Panc1 (cell line): ENCODE results near the gene MLLT3. TPM values are rescaled to one million over a fixed set of nuclear protein-coding genes. Genes with fewer than 3 reads are reported as not detected.

Source experiments
- ATAC-seq: fragments of 200-7000 bp; cut with Tn5 transposase; 2 replicates; pipeline ENCODE4 v1.9.1; 2020; ENCODE audit warnings: mild to moderate bottlenecking, moderate library complexity
- BruUV-seq: library from RNA; stranded (reverse); fragments of 400-500 nt; replicated peaks from 2 replicates; lab custom pipeline; 2021; lab: Mats Ljungman, UMichigan
- CTCF ChIA-PET: fragments of 300-600 bp; sonication (Branson Sonifier 250); formaldehyde crosslinking; loops from one replicate; lab custom pipeline; 2022; ENCODE audit warnings: antibody characterized with exemption; lab: Charles Lee
- POLR2A ChIA-PET: fragments of 300-600 bp; sonication (Branson Sonifier 250); formaldehyde crosslinking; loops from one replicate; lab custom pipeline; 2022; ENCODE audit warnings: antibody characterized with exemption; lab: Charles Lee
- DNase-seq: peaks from one replicate; pipeline ENCODE4 v3.0.0-alpha.2; 2010; ENCODE audit warnings: low read depth, low spot score
- H3K27ac ChIP-seq: 2 replicates; pipeline ENCODE4 v1.5.1; 2011; ENCODE audit warnings: mild to moderate bottlenecking, low read length, inconsistent platforms
- H3K27me3 ChIP-seq: fragments of 200-500 bp; sonication (Bioruptor generic); 2 replicates; pipeline ENCODE4 v1.6.0; 2014; ENCODE audit warnings: low read length, inconsistent platforms; ENCODE audit not compliant: control insufficient read depth, insufficient read depth
- H3K36me3 ChIP-seq: fragments of 200-500 bp; sonication (Bioruptor generic); 2 replicates; pipeline ENCODE4 v1.5.1; 2014; ENCODE audit warnings: inconsistent platforms, mild to moderate bottlenecking, low read length, moderate library complexity; ENCODE audit not compliant: control insufficient read depth, insufficient read depth
- H3K4me1 ChIP-seq: 2 replicates; pipeline ENCODE4 v1.5.1; 2011; ENCODE audit warnings: inconsistent platforms, mild to moderate bottlenecking, low read length, moderate library complexity; ENCODE audit not compliant: control insufficient read depth, insufficient read depth
- H3K4me3 ChIP-seq, 2 experiments: 2 replicates each; pipeline ENCODE4 v1.5.1; 2011 to 2012; ENCODE audit warnings: low read depth in 2 of 2, low read length in 2 of 2, mild to moderate bottlenecking in 2 of 2, inconsistent platforms in 1 of 2, moderate library complexity in 1 of 2
- H3K9me3 ChIP-seq: fragments of 200-500 bp; sonication (Bioruptor generic); 2 replicates; pipeline ENCODE4 v1.5.1; 2014; ENCODE audit warnings: low read depth, mild to moderate bottlenecking, inconsistent platforms, low read length, moderate library complexity; ENCODE audit not compliant: control insufficient read depth, insufficient read depth
- POLR2AphosphoS5 ChIP-seq: IDR thresholded peaks from 2 replicates; pipeline ENCODE4 v1.6.1; 2012; ENCODE audit warnings: mild to moderate bottlenecking, low read depth, low read length, moderate library complexity
- SIN3A ChIP-seq: IDR thresholded peaks from 2 replicates; pipeline ENCODE4 v1.6.1; 2012; ENCODE audit warnings: low read depth, mild to moderate bottlenecking, low read length, moderate library complexity, borderline replicate concordance; ENCODE audit not compliant: insufficient read depth
- TCF7L2 ChIP-seq: IDR thresholded peaks from 2 replicates; pipeline ENCODE4 v1.6.1; 2011; ENCODE audit warnings: mild to moderate bottlenecking, low read depth, low read length, inconsistent platforms
- in situ Hi-C: cut with HindIII; loops from 2 replicates; pipeline ENCODE4 v1.10.0; 2016; ENCODE audit warnings: low sequenced_read_pairs, low pct_unique_long_range_greater_than_20kb
- intact Hi-C: fragments of 100-400 bp; cut with micrococcal nuclease; formaldehyde crosslinking; loops from one replicate; pipeline ENCODE4 v1.10.0; 2022; ENCODE audit not compliant: unreplicated experiment
- total RNA-seq: library from RNA; stranded (reverse); gene quantifications from one replicate; pipeline ENCODE4 v1.2.1, GENCODE V29; 2021; ENCODE audit not compliant: unreplicated experiment
- TF ChIP-seq, protein P1 (sequence below), 2 experiments: IDR thresholded peaks; 2 replicates each; pipeline ENCODE4 v1.6.1; 2011 to 2012; ENCODE audit warnings: low read depth in 2 of 2, control low read depth in 1 of 2, low read length in 1 of 2, mild to moderate bottlenecking in 1 of 2, moderate library complexity in 1 of 2; ENCODE audit not compliant: insufficient read depth in 1 of 2
- TF ChIP-seq, protein P2 (sequence below): fragments of 450-650 bp; IDR thresholded peaks from 2 replicates; pipeline ENCODE4 v1.5.1; 2017; ENCODE audit warnings: mild to moderate bottlenecking

The MLLT3 gene
- total RNA-seq, 1 experiment from 2014 or later, result 0.49 TPM

DNA sequence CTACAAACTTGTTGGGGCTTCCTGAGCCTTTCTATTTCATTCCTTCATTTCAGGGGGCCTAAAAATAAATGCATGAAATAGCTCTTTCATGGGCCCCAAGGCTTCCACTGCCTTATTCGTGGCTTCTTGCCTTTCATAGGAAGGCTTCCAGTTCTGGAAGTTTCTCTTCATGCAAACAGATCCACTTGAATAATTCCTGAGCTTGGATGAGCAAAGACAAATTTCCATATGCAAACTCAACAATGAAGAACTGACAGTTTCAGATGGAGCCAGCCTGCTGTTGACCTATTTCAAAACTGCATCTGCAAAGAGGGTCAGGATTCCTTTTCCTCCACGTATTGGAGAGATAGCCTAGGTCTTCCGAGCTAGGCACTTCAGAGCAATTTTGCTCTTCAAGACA is 142.1 kb downstream of the MLLT3 start:
- H3K4me3 ChIP-seq, result no peak overlapping the region
- no peak for ATAC-seq
- no peak overlapping the region for H3K27ac ChIP-seq
- TF ChIP-seq TCF7L2 (no peak), SIN3A (no peak), POLR2AphosphoS5 (no peak)
- TF ChIP-seq, protein P1, sequence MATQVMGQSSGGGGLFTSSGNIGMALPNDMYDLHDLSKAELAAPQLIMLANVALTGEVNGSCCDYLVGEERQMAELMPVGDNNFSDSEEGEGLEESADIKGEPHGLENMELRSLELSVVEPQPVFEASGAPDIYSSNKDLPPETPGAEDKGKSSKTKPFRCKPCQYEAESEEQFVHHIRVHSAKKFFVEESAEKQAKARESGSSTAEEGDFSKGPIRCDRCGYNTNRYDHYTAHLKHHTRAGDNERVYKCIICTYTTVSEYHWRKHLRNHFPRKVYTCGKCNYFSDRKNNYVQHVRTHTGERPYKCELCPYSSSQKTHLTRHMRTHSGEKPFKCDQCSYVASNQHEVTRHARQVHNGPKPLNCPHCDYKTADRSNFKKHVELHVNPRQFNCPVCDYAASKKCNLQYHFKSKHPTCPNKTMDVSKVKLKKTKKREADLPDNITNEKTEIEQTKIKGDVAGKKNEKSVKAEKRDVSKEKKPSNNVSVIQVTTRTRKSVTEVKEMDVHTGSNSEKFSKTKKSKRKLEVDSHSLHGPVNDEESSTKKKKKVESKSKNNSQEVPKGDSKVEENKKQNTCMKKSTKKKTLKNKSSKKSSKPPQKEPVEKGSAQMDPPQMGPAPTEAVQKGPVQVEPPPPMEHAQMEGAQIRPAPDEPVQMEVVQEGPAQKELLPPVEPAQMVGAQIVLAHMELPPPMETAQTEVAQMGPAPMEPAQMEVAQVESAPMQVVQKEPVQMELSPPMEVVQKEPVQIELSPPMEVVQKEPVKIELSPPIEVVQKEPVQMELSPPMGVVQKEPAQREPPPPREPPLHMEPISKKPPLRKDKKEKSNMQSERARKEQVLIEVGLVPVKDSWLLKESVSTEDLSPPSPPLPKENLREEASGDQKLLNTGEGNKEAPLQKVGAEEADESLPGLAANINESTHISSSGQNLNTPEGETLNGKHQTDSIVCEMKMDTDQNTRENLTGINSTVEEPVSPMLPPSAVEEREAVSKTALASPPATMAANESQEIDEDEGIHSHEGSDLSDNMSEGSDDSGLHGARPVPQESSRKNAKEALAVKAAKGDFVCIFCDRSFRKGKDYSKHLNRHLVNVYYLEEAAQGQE (IDR thresholded peaks at IDR 0.05; ENCODE audit: insufficient read depth in 1 of 2, low read depth in 2 of 2, low read length in 1 of 2), result no peak
- TF ChIP-seq, protein P2, sequence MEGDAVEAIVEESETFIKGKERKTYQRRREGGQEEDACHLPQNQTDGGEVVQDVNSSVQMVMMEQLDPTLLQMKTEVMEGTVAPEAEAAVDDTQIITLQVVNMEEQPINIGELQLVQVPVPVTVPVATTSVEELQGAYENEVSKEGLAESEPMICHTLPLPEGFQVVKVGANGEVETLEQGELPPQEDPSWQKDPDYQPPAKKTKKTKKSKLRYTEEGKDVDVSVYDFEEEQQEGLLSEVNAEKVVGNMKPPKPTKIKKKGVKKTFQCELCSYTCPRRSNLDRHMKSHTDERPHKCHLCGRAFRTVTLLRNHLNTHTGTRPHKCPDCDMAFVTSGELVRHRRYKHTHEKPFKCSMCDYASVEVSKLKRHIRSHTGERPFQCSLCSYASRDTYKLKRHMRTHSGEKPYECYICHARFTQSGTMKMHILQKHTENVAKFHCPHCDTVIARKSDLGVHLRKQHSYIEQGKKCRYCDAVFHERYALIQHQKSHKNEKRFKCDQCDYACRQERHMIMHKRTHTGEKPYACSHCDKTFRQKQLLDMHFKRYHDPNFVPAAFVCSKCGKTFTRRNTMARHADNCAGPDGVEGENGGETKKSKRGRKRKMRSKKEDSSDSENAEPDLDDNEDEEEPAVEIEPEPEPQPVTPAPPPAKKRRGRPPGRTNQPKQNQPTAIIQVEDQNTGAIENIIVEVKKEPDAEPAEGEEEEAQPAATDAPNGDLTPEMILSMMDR, result no peak
- ChIA-PET POLR2A (no interaction called here), CTCF (no interaction called here)
- no TSS peak for BruUV-seq
- no peaks in the 10 kb centered on the region for H3K4me1 ChIP-seq
- DNase-seq, result no peak
- H3K9me3 ChIP-seq, result no peaks in the 10 kb centered on the region
- no peaks in the 10 kb centered on the region for H3K27me3 ChIP-seq
- no peaks in the 10 kb centered on the region for H3K36me3 ChIP-seq
- intact Hi-C loops (no loop called here), in situ Hi-C loops (no loop called here)

DNA sequence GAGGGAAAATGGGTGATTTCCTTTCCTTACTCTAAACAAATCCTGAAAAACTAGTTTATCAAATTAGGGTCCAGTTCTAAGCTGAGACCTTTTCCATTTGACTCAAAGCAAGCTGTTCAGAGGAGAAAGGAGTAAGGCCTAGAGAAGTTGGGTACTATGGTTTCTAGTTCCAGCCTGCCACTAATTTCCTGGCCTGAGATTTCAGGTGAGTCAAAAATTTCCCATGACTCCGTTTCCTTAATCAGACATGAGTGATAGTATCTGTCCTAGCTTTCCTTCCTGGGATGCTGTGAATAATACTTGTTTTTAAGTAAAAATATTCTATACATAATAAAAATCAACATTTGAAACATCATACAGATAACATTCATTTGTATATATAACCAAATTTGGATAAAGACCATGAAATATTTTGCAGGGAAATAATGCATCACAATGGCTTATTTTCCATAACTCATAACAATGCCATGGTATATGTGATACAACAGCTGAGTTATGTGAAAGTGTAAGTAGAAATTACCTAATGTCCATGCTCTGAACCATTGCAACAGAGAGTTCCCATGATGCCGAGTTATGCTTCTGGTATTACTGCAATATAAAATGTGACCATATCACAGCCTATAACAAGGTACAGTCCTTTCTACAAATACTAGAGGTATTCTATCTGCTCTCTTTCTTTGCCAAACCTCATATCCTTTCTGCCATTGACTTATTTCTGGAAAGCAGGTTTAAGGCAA is 142.7 kb downstream of the MLLT3 start:
- Histone ChIP-seq H3K9me3 (no peaks in the 10 kb centered on the region), H3K36me3 (no peaks in the 10 kb centered on the region), H3K27ac (no peak overlapping the region), H3K27me3 (no peaks in the 10 kb centered on the region), H3K4me1 (no peaks in the 10 kb centered on the region), H3K4me3 (no peak overlapping the region)
- ATAC-seq, result no peak
- ChIA-PET CTCF (no interaction called here), POLR2A (no interaction called here)
- no peak for TF ChIP-seq SIN3A
- TF ChIP-seq, protein P2, result no peak
- TF ChIP-seq, protein P1 (IDR thresholded peaks at IDR 0.05; ENCODE audit: insufficient read depth in 1 of 2, low read depth in 2 of 2, low read length in 1 of 2), result no peak
- TF ChIP-seq TCF7L2, result no peak
- no peak for TF ChIP-seq POLR2AphosphoS5
- intact Hi-C loops, result no loop called here
- in situ Hi-C loops, result no loop called here
- no peak for DNase-seq
- no TSS peak for BruUV-seq
